GM19468 (cell line): Measurements from ENCODE around the gene POLE2.
A peak's percentile ranks its signal among the peaks of the same experiment; 100 is the strongest.
"Not testable (repeated sequence)": the region's sequence is repeated elsewhere in the genome, so short reads cannot be mapped to it uniquely, and the experiment has no call there.

Source experiments
- ATAC-seq: cut with Tn5 transposase; IDR thresholded peaks from one replicate; pipeline ENCODE4 v1.9.1; 2021; ENCODE audit warnings: mild to moderate bottlenecking, moderate library complexity, moderate number of reproducible peaks; ENCODE audit not compliant: unreplicated experiment; ENCODE audit errors: extremely low read depth

POLE2 gene

GRCh38 chr14:49620182-49621113 lies 67.6 kb downstream of the POLE2 start, which contains the start of the genes MGAT2 and RPL36AL:
Gene MGAT2, plus strand, starts transcription at chr14:49620799. Its CDS starts 470 bp downstream, at chr14:49621269.
Gene RPL36AL, minus strand, starts transcription at chr14:49620626. Its CDS starts 1,522 bp downstream, at chr14:49619104.
- peak; percentile 97 for ATAC-seq

GRCh38 chr14:49619730-49620129 lies 68.3 kb downstream of the POLE2 start:
- no peak for ATAC-seq

- ATAC-seq, result not testable (repeated sequence)
These were observed 68.7 kb downstream of the POLE2 start for GRCh38 chr14:49619273-49619672.

- ATAC-seq, result no peak
These were observed 70.0 kb downstream of the POLE2 start for GRCh38 chr14:49617852-49618519.

- no peak for ATAC-seq
These were observed 72.2 kb downstream of the POLE2 start for GRCh38 chr14:49615776-49616175.

- ATAC-seq, result no peak
These were observed 73.8 kb downstream of the POLE2 start for GRCh38 chr14:49614196-49614595.

- no peak for ATAC-seq
These were observed 75.3 kb downstream of the POLE2 start for GRCh38 chr14:49612671-49613070.

- ATAC-seq, result no peak
These were observed 75.8 kb downstream of the POLE2 start for GRCh38 chr14:49612251-49612650.

- no peak for ATAC-seq
These were observed 80.4 kb downstream of the POLE2 start for GRCh38 chr14:49607583-49607982.

GRCh38 chr14:49598485-49599300 lies 89.3 kb downstream of the POLE2 start, which contains the start of gene LRR1:
Gene LRR1, plus strand, starts transcription at chr14:49598940. Its CDS starts 81 bp downstream, at chr14:49599021.
- ATAC-seq, result peak; percentile 14

GRCh38 chr14:49598189-49598484 lies 89.9 kb downstream of the POLE2 start:
- ATAC-seq, result no peak

- ATAC-seq, result no peak
These were observed 93.5 kb downstream of the POLE2 start for GRCh38 chr14:49594347-49595091.
